ENCODE results near the gene KCNK15. TPM values are rescaled to one million over a fixed set of nuclear protein-coding genes. Genes with fewer than 3 reads are reported as not detected.

The KCNK15 gene
- total and polyA plus RNA-seq, 4 donors, result 0.08 to 0.11 (median 0.08) TPM; not detected in 1

DNA sequence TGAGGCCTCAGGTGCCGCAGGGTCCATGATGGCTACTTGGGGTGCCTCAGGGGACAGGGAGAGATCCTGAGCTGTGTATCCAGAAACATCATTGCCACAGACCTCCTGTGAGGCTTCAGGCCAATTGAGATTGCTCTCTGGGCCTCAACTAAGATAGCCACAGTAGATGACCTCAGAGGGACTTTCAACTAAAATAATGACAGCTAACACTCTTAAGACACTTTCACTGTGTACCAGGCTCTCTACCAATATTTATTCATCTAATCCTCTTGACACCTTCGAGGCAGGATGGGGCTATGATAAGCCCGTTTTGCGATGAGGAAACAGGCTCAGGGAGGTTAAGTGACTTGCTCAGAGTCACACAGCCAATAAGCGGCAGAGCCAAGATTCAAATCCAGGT is 54.0 kb downstream of the KCNK15 start:
- Histone ChIP-seq H3K4me1 (ENCODE audit: control insufficient read depth in 4 of 4, insufficient read depth in 4 of 4, low read length in 3 of 4) (no peaks in the 10 kb centered on the region), H3K9ac (ENCODE audit: low read depth in 1 of 2, low read length in 2 of 2) (no peak overlapping the region), H3K4me3 (ENCODE audit: low read depth in 1 of 3, low read length in 3 of 3) (no peak overlapping the region), H3K9me3 (ENCODE audit: control insufficient read depth in 4 of 4, low read length in 3 of 4) (no peaks in the 10 kb centered on the region), H3K36me3 (ENCODE audit: control insufficient read depth in 4 of 4, insufficient read depth in 3 of 4, low read depth in 1 of 4, low read length in 3 of 4) (no peaks in the 10 kb centered on the region), H3K27ac (ENCODE audit: low read depth in 1 of 2, low read length in 2 of 2) (no peak overlapping the region), H3K27me3 (ENCODE audit: control insufficient read depth in 4 of 4, insufficient read depth in 4 of 4, low read length in 3 of 4) (peaks cover 0 to 2% (median 0%) of the 10 kb centered on the region in 4 donors)
- DNase-seq (ENCODE audit: low spot score), result no peak
- WGBS, result 81% methylated on average over 5 of the region's 5 CpGs
- TF ChIP-seq, protein P1, sequence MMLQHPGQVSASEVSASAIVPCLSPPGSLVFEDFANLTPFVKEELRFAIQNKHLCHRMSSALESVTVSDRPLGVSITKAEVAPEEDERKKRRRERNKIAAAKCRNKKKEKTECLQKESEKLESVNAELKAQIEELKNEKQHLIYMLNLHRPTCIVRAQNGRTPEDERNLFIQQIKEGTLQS (IDR thresholded peaks at IDR 0.05), result no peak
- TF ChIP-seq NR2F2 (IDR thresholded peaks at IDR 0.05) (no peak), SP1 (IDR thresholded peaks at IDR 0.05) (no peak), RXRA (IDR thresholded peaks at IDR 0.05) (no peak), FOXA2 (IDR thresholded peaks at IDR 0.05) (no peak)
- TF ChIP-seq, protein P2, sequence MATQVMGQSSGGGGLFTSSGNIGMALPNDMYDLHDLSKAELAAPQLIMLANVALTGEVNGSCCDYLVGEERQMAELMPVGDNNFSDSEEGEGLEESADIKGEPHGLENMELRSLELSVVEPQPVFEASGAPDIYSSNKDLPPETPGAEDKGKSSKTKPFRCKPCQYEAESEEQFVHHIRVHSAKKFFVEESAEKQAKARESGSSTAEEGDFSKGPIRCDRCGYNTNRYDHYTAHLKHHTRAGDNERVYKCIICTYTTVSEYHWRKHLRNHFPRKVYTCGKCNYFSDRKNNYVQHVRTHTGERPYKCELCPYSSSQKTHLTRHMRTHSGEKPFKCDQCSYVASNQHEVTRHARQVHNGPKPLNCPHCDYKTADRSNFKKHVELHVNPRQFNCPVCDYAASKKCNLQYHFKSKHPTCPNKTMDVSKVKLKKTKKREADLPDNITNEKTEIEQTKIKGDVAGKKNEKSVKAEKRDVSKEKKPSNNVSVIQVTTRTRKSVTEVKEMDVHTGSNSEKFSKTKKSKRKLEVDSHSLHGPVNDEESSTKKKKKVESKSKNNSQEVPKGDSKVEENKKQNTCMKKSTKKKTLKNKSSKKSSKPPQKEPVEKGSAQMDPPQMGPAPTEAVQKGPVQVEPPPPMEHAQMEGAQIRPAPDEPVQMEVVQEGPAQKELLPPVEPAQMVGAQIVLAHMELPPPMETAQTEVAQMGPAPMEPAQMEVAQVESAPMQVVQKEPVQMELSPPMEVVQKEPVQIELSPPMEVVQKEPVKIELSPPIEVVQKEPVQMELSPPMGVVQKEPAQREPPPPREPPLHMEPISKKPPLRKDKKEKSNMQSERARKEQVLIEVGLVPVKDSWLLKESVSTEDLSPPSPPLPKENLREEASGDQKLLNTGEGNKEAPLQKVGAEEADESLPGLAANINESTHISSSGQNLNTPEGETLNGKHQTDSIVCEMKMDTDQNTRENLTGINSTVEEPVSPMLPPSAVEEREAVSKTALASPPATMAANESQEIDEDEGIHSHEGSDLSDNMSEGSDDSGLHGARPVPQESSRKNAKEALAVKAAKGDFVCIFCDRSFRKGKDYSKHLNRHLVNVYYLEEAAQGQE (IDR thresholded peaks at IDR 0.05), result no peak

DNA sequence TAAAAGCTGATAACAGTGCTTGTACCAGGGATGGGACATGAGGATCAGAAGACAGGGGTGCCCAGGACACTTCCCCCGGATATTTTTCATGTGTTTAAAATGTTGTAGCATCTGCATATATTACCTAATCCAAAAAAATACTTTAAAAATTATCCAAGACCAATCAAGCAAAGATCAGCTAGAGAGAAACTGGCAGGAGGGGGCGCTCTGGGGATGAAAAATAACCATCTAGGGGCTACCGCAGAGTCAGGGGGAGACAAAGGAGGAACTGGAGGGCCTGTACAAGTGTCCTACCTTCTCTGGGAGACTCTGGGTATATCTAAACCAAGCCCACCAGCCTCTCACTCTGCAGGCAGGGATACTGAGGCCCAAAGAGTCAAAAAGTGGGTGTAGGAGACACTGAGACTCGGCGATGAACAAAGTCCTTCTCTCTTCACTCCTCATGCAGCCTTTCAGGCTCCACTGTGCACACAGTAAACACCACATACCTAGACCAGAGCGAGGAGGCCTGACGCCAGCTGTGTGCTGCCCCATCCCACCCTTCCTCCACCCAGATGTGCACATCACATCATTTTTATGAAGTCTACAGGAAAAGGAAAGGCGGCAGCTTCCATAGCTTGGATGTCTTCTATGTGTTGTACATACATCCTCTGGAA is 54.9 kb downstream of the KCNK15 start:
- Histone ChIP-seq H3K36me3 (ENCODE audit: control insufficient read depth in 4 of 4, insufficient read depth in 3 of 4, low read depth in 1 of 4, low read length in 3 of 4) (no peaks in the 10 kb centered on the region), H3K27ac (ENCODE audit: low read depth in 1 of 2, low read length in 2 of 2) (no peak overlapping the region), H3K27me3 (ENCODE audit: control insufficient read depth in 4 of 4, insufficient read depth in 4 of 4, low read length in 3 of 4) (peaks cover 0 to 2% (median 0%) of the 10 kb centered on the region in 4 donors), H3K9ac (ENCODE audit: low read depth in 1 of 2, low read length in 2 of 2) (no peak overlapping the region), H3K9me3 (ENCODE audit: control insufficient read depth in 4 of 4, low read length in 3 of 4) (no peaks in the 10 kb centered on the region), H3K4me1 (ENCODE audit: control insufficient read depth in 4 of 4, insufficient read depth in 4 of 4, low read length in 3 of 4) (no peaks in the 10 kb centered on the region), H3K4me3 (ENCODE audit: low read depth in 1 of 3, low read length in 3 of 3) (no peak overlapping the region)
- WGBS, result 75% methylated on average over 8 of the region's 8 CpGs
- no peak for TF ChIP-seq GABPA (IDR thresholded peaks at IDR 0.05 in 1 of 2, conservative IDR thresholded peaks at IDR 0.05 in 1 of 2)
- TF ChIP-seq, protein P3, sequence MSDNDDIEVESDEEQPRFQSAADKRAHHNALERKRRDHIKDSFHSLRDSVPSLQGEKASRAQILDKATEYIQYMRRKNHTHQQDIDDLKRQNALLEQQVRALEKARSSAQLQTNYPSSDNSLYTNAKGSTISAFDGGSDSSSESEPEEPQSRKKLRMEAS (IDR thresholded peaks at IDR 0.05), result no peak
- no peak for TF ChIP-seq NR2F2 (IDR thresholded peaks at IDR 0.05)
- no peak for TF ChIP-seq JUND (IDR thresholded peaks at IDR 0.05)
- TF ChIP-seq YY1 (IDR thresholded peaks at IDR 0.05), result no peak
- TF ChIP-seq RXRA (IDR thresholded peaks at IDR 0.05), result no peak
- TF ChIP-seq HNF4G (IDR thresholded peaks at IDR 0.05), result no peak
- TF ChIP-seq EGR1 (IDR thresholded peaks at IDR 0.05; ENCODE audit: low read depth in 2 of 2), result no peak
- TF ChIP-seq, protein P1 (IDR thresholded peaks at IDR 0.05), result no peak
- TF ChIP-seq SP1 (IDR thresholded peaks at IDR 0.05), result no peak
- no peak for TF ChIP-seq HNF4A (conservative IDR thresholded peaks at IDR 0.05)
- TF ChIP-seq TAF1 (conservative IDR thresholded peaks at IDR 0.05), result no peak
- DNase-seq (ENCODE audit: low spot score), result no peak

Other genes starting within 250 kb of the KCNK15 start
- gene SERINC3, start 223.8 kb upstream of the KCNK15 start, total RNA-seq, result 10 to 100 TPM; 51.1 to 65.4 TPM
- gene SERINC3, start 223.8 kb upstream of the KCNK15 start, polyA plus RNA-seq, result 10 to 100 TPM; 51.5 to 70.0 TPM
- 10 to 100 TPM; 10.6 to 23.1 TPM for gene PKIG, start 163.3 kb upstream of the KCNK15 start, total RNA-seq
- gene PKIG, start 163.3 kb upstream of the KCNK15 start, polyA plus RNA-seq, result 10 to 100 TPM; 23.7 to 24.3 TPM
- 1 to 10 TPM; 2.9 to 7.7 TPM for gene ADA, start 94.2 kb upstream of the KCNK15 start, total RNA-seq
- gene ADA, start 94.2 kb upstream of the KCNK15 start, polyA plus RNA-seq, result 1 to 10 TPM; 2.9 to 3.1 TPM
- 1 to 10 TPM in 1 of 2 donors, not detected in 1; 1.2 TPM for gene CCN5, start 30.5 kb upstream of the KCNK15 start, total RNA-seq
- gene CCN5, start 30.5 kb upstream of the KCNK15 start, polyA plus RNA-seq, result 1 to 10 TPM; 1.9 to 3.6 TPM
- not detected for gene RIMS4, start 64.7 kb downstream of the KCNK15 start, total RNA-seq
- not detected for gene RIMS4, start 64.7 kb downstream of the KCNK15 start, polyA plus RNA-seq
- gene YWHAB, start 139.8 kb downstream of the KCNK15 start, total RNA-seq, result 10 to 100 TPM; 42.4 to 44.3 TPM
- gene YWHAB, start 139.8 kb downstream of the KCNK15 start, polyA plus RNA-seq, result 10 to 100 TPM; 41.6 to 86.5 TPM
- 10 to 100 TPM in 1 of 2 donors, 1 to 10 TPM in 1; 4.7 to 21.0 TPM for gene PABPC1L, start 164.2 kb downstream of the KCNK15 start, total RNA-seq
- 10 to 100 TPM; 10.6 to 11.3 TPM for gene PABPC1L, start 164.2 kb downstream of the KCNK15 start, polyA plus RNA-seq
- 1 to 10 TPM; 4.4 to 5.6 TPM for gene TOMM34, start 214.5 kb downstream of the KCNK15 start, total RNA-seq
- gene TOMM34, start 214.5 kb downstream of the KCNK15 start, polyA plus RNA-seq, result 10 to 100 TPM in 1 of 2 donors, 1 to 10 TPM in 1; 10.0 to 12.1 TPM
- gene STK4, start 220.6 kb downstream of the KCNK15 start, total RNA-seq, result 10 to 100 TPM; 16.7 to 20.8 TPM
- gene STK4, start 220.6 kb downstream of the KCNK15 start, polyA plus RNA-seq, result 10 to 100 TPM in 1 of 2 donors, 1 to 10 TPM in 1; 3.7 to 11.1 TPM